ENCODE data around the gene FCGR3B.
"Not testable (repeated sequence)": the region's sequence is repeated elsewhere in the genome, so short reads cannot be mapped to it uniquely, and the experiment has no call there.

The FCGR3B gene

GRCh38 chr1:161631076-161631475 is at the start of gene FCGR3B:
TSS of gene FCGR3B (minus strand) at chr1:161631176. CDS start at chr1:161631094, 82 bp downstream.
- intact Hi-C loops (cut with DNase I): no loop called here

GRCh38 chr1:161678500-161678899 is 47.5 kb upstream of the FCGR3B start:
- intact Hi-C loops (cut with DNase I): no loop called here
- DNase-seq: no peak

More at GRCh38 chr1:161631076-161631475, at the start of gene FCGR3B:
- DNase-seq: no peak

GRCh38 chr1:161676958-161677689 is 46.1 kb upstream of the FCGR3B start:
- no peak for DNase-seq
- intact Hi-C loops (cut with DNase I): no loop called here

GRCh38 chr1:161676441-161676840 is 45.5 kb upstream of the FCGR3B start:
- intact Hi-C loops (cut with DNase I): no loop called here
- DNase-seq: peak in 1 of 42 donors; percentile 49

GRCh38 chr1:161674908-161675307 is 43.9 kb upstream of the FCGR3B start:
- DNase-seq; intact Hi-C loops (cut with DNase I): not testable (repeated sequence)

- DNase-seq; intact Hi-C loops (cut with DNase I): not testable (repeated sequence)
Measured at GRCh38 chr1:161674447-161674846, 43.5 kb upstream of the FCGR3B start.

- DNase-seq; intact Hi-C loops (cut with DNase I): not testable (repeated sequence)
Measured at GRCh38 chr1:161673437-161673836, 42.5 kb upstream of the FCGR3B start.

- DNase-seq: peak in 2 of 42 donors; percentile 46 to 57
- intact Hi-C loops (cut with DNase I): not testable (repeated sequence)
Measured at GRCh38 chr1:161671045-161672020, 40.4 kb upstream of the FCGR3B start.

GRCh38 chr1:161664689-161665088 is 33.7 kb upstream of the FCGR3B start:
- DNase-seq; intact Hi-C loops (cut with DNase I): not testable (repeated sequence)

GRCh38 chr1:161663569-161663968 is 32.6 kb upstream of the FCGR3B start:
- DNase-seq; intact Hi-C loops (cut with DNase I): not testable (repeated sequence)

- intact Hi-C loops (cut with DNase I); DNase-seq: not testable (repeated sequence)
Measured at GRCh38 chr1:161662684-161663339, 31.8 kb upstream of the FCGR3B start, which contains the start of gene FCGR2B. TSS of gene FCGR2B (plus strand) at chr1:161663143. CDS start at chr1:161663242, 99 bp downstream.

GRCh38 chr1:161661660-161662311 is 30.8 kb upstream of the FCGR3B start:
- DNase-seq; intact Hi-C loops (cut with DNase I): not testable (repeated sequence)

- intact Hi-C loops (cut with DNase I); DNase-seq: not testable (repeated sequence)
Measured at GRCh38 chr1:161658524-161658923, 27.5 kb upstream of the FCGR3B start.

GRCh38 chr1:161653971-161654370 is 23.0 kb upstream of the FCGR3B start:
- DNase-seq; intact Hi-C loops (cut with DNase I): not testable (repeated sequence)

- DNase-seq; intact Hi-C loops (cut with DNase I): not testable (repeated sequence)
Measured at GRCh38 chr1:161653541-161653940, 22.6 kb upstream of the FCGR3B start.

GRCh38 chr1:161647507-161648360 is 16.8 kb upstream of the FCGR3B start:
- DNase-seq: peak in 1 of 42 donors; percentile 18

GRCh38 chr1:161644855-161645254 is 13.9 kb upstream of the FCGR3B start:
- intact Hi-C loops (cut with DNase I): loop anchor here (5.0 kb wide), 1 partner anchor 97 kb away; no protein-coding TSS in a partner anchor
- DNase-seq: not testable (repeated sequence)

More at GRCh38 chr1:161647507-161648360, 16.8 kb upstream of the FCGR3B start:
- intact Hi-C loops (cut with DNase I): loop anchor here (5.0 kb wide), 1 partner anchor 95 kb away; no protein-coding TSS in a partner anchor
